WTC11 (cell line): ENCODE data around the gene GTSE1. TPM values are rescaled to one million over a fixed set of nuclear protein-coding genes. Genes with fewer than 3 reads are reported as not detected.

Source experiments
- CREB1 ChIP-seq: sonication (generic); formaldehyde crosslinking; IDR thresholded peaks from 2 replicates; pipeline ENCODE4 v1.8.0; 2023; ENCODE audit warnings: mild to moderate bottlenecking, missing genetic modification reagents
- CREM ChIP-seq: sonication (generic); formaldehyde crosslinking; IDR thresholded peaks from 2 replicates; pipeline ENCODE4 v1.8.1; 2022; ENCODE audit warnings: mild to moderate bottlenecking, missing genetic modification reagents, moderate library complexity
- ESRRA ChIP-seq: sonication (generic); formaldehyde crosslinking; IDR thresholded peaks from 2 replicates; pipeline ENCODE4 v1.8.1; 2022; ENCODE audit warnings: mild to moderate bottlenecking, missing genetic modification reagents, borderline replicate concordance
- ETV6 ChIP-seq: sonication (generic); formaldehyde crosslinking; IDR thresholded peaks from 2 replicates; pipeline ENCODE4 v1.8.1; 2022; ENCODE audit warnings: mild to moderate bottlenecking, missing genetic modification reagents
- FOXJ3 ChIP-seq: sonication (generic); formaldehyde crosslinking; IDR thresholded peaks from 2 replicates; pipeline ENCODE4 v1.9.0; 2021; ENCODE audit warnings: missing genetic modification reagents, mild to moderate bottlenecking, borderline replicate concordance
- GTF2I ChIP-seq: fragments of 250-450 bp; sonication (Bioruptor Pico); conservative IDR thresholded peaks from 2 replicates; pipeline ENCODE4 v1.4.0; 2021; ENCODE audit warnings: mild to moderate bottlenecking
- MXD4 ChIP-seq: fragments of 250-450 bp; sonication (Bioruptor Pico); IDR thresholded peaks from 2 replicates; pipeline ENCODE4 v1.8.0; 2021; ENCODE audit warnings: mild to moderate bottlenecking, moderate library complexity, borderline replicate concordance
- NFE2L1 ChIP-seq: sonication (generic); formaldehyde crosslinking; IDR thresholded peaks from 2 replicates; pipeline ENCODE4 v1.8.1; 2023; ENCODE audit warnings: missing genetic modification reagents
- NFYB ChIP-seq: sonication (generic); formaldehyde crosslinking; conservative IDR thresholded peaks from 2 replicates; pipeline ENCODE4 v1.8.0; 2022; ENCODE audit warnings: low read depth, missing genetic modification reagents
- NR2C2 ChIP-seq: sonication (generic); formaldehyde crosslinking; IDR thresholded peaks from 2 replicates; pipeline ENCODE4 v1.8.0; 2022; ENCODE audit warnings: mild to moderate bottlenecking, missing genetic modification reagents
- NR3C1 ChIP-seq: sonication (generic); formaldehyde crosslinking; conservative IDR thresholded peaks from 2 replicates; pipeline ENCODE4 v1.8.1; 2023; ENCODE audit warnings: low read depth, mild to moderate bottlenecking, missing genetic modification reagents
- OVOL2 ChIP-seq: fragments of 250-450 bp; sonication (Bioruptor Pico); IDR thresholded peaks from 2 replicates; pipeline ENCODE4 v1.9.0; 2021; ENCODE audit warnings: mild to moderate bottlenecking, borderline replicate concordance
- RELA ChIP-seq: sonication (generic); formaldehyde crosslinking; IDR thresholded peaks from 2 replicates; pipeline ENCODE4 v1.8.1; 2022; ENCODE audit warnings: missing genetic modification reagents, mild to moderate bottlenecking, borderline replicate concordance
- RORB ChIP-seq: fragments of 250-450 bp; sonication (Bioruptor Pico); IDR thresholded peaks from 2 replicates; pipeline ENCODE4 v1.9.0; 2021; ENCODE audit warnings: mild to moderate bottlenecking
- TCF7 ChIP-seq: sonication (generic); formaldehyde crosslinking; IDR thresholded peaks from 2 replicates; pipeline ENCODE4 v1.8.0; 2022; ENCODE audit warnings: mild to moderate bottlenecking, low read depth, missing genetic modification reagents, moderate library complexity
- TP53 ChIP-seq: sonication (generic); formaldehyde crosslinking; IDR thresholded peaks from 2 replicates; pipeline ENCODE4 v1.8.1; 2023; ENCODE audit warnings: mild to moderate bottlenecking, missing genetic modification reagents
- ZNF121 ChIP-seq: sonication (generic); formaldehyde crosslinking; IDR thresholded peaks from 2 replicates; pipeline ENCODE4 v1.8.0; 2023; ENCODE audit warnings: missing genetic modification reagents
- ZNF219 ChIP-seq: sonication (generic); formaldehyde crosslinking; IDR thresholded peaks from 2 replicates; pipeline ENCODE4 v1.8.0; 2023; ENCODE audit warnings: missing genetic modification reagents, mild to moderate bottlenecking, borderline replicate concordance
- ZNF263 ChIP-seq: sonication (generic); formaldehyde crosslinking; IDR thresholded peaks from 2 replicates; pipeline ENCODE4 v1.8.1; 2022; ENCODE audit warnings: low read depth, mild to moderate bottlenecking, moderate library complexity, missing genetic modification reagents
- ZNF396 ChIP-seq: fragments of 250-450 bp; sonication (Bioruptor Pico); IDR thresholded peaks from 2 replicates; pipeline ENCODE4 v1.8.0; 2021; ENCODE audit warnings: mild to moderate bottlenecking, moderate library complexity, borderline replicate concordance
- total RNA-seq: library from RNA; stranded (reverse); gene quantifications from 3 replicates; pipeline ENCODE4 v1.2.3, GENCODE V29; 2021
- TF ChIP-seq, protein P1 (sequence below): sonication (generic); formaldehyde crosslinking; IDR thresholded peaks from 2 replicates; pipeline ENCODE4 v1.8.0; 2022; ENCODE audit warnings: mild to moderate bottlenecking, missing genetic modification reagents
- TF ChIP-seq, protein P2 (sequence below): sonication (generic); formaldehyde crosslinking; conservative IDR thresholded peaks from 2 replicates; pipeline ENCODE4 v1.8.1; 2022; ENCODE audit warnings: mild to moderate bottlenecking, missing genetic modification reagents
- TF ChIP-seq, protein P3 (sequence below): sonication (generic); formaldehyde crosslinking; IDR thresholded peaks from 2 replicates; pipeline ENCODE4 v1.8.0; 2023; ENCODE audit warnings: mild to moderate bottlenecking, missing genetic modification reagents
- TF ChIP-seq, protein P4 (sequence below): sonication (generic); formaldehyde crosslinking; IDR thresholded peaks from 2 replicates; pipeline ENCODE4 v1.8.1; 2022; ENCODE audit warnings: low read depth, mild to moderate bottlenecking, moderate library complexity, missing genetic modification reagents, borderline replicate concordance
- TF ChIP-seq, protein P5 (sequence below): fragments of 250-450 bp; sonication (Bioruptor Pico); IDR thresholded peaks from 2 replicates; pipeline ENCODE4 v1.9.0; 2021; ENCODE audit warnings: mild to moderate bottlenecking, borderline replicate concordance
- TF ChIP-seq, protein P6 (sequence below): sonication (generic); formaldehyde crosslinking; IDR thresholded peaks from 2 replicates; pipeline ENCODE4 v1.8.1; 2023; ENCODE audit warnings: mild to moderate bottlenecking, missing genetic modification reagents, moderate library complexity

Gene GTSE1
- total RNA-seq, 1 experiment from 2014 or later, result 56.1 TPM

DNA sequence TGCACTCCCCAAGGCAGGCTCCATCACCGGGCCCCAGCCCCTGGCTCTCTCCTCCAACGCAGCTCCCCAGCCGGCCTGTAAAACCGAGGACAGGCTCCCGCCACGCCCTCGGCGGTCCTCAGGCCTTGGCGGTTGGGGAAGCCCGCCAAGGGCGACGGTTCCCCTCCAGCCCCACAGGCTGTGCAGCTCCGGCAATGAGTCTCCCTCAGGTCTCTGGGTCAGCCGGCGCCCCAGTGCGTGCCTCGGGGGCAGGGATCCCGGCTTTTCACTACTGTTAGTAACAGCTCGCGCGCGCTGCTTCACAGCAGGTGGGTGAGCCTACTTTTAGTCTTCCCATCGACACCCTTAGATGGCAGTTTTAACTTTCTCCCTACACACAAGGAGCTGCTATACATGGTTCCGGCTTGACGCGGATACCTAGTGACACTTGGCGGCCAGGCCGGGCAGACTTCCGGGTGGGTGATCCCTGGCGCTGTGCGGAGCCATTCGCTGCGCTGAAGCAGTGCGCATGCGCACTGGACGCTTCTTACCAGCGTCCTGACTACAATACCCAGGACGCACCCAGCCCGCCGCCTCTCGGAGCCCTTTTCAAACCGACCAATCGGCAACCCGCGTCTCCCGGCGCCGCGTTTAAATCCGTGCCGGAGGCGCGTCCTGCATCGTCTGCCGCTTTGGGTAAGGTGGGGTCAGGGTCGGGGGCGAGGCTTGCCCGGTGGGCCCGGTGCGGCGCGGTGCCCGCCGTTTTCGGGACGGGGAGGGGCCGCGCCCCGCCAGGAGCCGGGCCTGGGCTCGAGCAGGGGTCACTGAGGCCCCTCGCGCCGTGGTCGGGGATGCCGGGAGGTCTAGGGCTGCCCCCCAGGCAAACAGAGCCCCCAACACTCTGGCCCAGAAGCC, at the start of gene GTSE1 (continued):
- TF ChIP-seq, protein P1, sequence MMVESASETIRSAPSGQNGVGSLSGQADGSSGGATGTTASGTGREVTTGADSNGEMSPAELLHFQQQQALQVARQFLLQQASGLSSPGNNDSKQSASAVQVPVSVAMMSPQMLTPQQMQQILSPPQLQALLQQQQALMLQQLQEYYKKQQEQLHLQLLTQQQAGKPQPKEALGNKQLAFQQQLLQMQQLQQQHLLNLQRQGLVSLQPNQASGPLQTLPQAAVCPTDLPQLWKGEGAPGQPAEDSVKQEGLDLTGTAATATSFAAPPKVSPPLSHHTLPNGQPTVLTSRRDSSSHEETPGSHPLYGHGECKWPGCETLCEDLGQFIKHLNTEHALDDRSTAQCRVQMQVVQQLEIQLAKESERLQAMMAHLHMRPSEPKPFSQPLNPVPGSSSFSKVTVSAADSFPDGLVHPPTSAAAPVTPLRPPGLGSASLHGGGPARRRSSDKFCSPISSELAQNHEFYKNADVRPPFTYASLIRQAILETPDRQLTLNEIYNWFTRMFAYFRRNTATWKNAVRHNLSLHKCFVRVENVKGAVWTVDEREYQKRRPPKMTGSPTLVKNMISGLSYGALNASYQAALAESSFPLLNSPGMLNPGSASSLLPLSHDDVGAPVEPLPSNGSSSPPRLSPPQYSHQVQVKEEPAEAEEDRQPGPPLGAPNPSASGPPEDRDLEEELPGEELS, result peak; percentile 57; the same call in 1 of the 2 replicates
- TF ChIP-seq NFE2L1 (CRISPR knock-in tag) (peak; percentile 51; the same call in 1 of the 2 replicates), OVOL2 (CRISPR knock-in tag) (no peak), TCF7 (CRISPR knock-in tag) (no peak), GTF2I (CRISPR knock-in tag) (no peak), ESRRA (no peak), ZNF263 (no peak), CREM (CRISPR knock-in tag) (peak; percentile 27), ZNF396 (no peak), NR2C2 (CRISPR knock-in tag) (no peak), ETV6 (CRISPR knock-in tag) (peak; percentile 47; the same call in 1 of the 2 replicates), CREB1 (CRISPR knock-in tag) (no peak), ZNF219 (CRISPR knock-in tag) (no peak), FOXJ3 (CRISPR knock-in tag) (no peak), RELA (CRISPR knock-in tag) (no peak), ZNF121 (CRISPR knock-in tag) (no peak), NR3C1 (CRISPR knock-in tag) (no peak), MXD4 (CRISPR knock-in tag) (no peak), TP53 (no peak), RORB (CRISPR knock-in tag) (no peak), NFYB (CRISPR knock-in tag) (peak; percentile 78)
- TF ChIP-seq, protein P2, sequence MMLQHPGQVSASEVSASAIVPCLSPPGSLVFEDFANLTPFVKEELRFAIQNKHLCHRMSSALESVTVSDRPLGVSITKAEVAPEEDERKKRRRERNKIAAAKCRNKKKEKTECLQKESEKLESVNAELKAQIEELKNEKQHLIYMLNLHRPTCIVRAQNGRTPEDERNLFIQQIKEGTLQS (CRISPR knock-in tag), result no peak
- TF ChIP-seq, protein P3, sequence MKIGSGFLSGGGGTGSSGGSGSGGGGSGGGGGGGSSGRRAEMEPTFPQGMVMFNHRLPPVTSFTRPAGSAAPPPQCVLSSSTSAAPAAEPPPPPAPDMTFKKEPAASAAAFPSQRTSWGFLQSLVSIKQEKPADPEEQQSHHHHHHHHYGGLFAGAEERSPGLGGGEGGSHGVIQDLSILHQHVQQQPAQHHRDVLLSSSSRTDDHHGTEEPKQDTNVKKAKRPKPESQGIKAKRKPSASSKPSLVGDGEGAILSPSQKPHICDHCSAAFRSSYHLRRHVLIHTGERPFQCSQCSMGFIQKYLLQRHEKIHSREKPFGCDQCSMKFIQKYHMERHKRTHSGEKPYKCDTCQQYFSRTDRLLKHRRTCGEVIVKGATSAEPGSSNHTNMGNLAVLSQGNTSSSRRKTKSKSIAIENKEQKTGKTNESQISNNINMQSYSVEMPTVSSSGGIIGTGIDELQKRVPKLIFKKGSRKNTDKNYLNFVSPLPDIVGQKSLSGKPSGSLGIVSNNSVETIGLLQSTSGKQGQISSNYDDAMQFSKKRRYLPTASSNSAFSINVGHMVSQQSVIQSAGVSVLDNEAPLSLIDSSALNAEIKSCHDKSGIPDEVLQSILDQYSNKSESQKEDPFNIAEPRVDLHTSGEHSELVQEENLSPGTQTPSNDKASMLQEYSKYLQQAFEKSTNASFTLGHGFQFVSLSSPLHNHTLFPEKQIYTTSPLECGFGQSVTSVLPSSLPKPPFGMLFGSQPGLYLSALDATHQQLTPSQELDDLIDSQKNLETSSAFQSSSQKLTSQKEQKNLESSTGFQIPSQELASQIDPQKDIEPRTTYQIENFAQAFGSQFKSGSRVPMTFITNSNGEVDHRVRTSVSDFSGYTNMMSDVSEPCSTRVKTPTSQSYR, result no peak
- TF ChIP-seq, protein P4, sequence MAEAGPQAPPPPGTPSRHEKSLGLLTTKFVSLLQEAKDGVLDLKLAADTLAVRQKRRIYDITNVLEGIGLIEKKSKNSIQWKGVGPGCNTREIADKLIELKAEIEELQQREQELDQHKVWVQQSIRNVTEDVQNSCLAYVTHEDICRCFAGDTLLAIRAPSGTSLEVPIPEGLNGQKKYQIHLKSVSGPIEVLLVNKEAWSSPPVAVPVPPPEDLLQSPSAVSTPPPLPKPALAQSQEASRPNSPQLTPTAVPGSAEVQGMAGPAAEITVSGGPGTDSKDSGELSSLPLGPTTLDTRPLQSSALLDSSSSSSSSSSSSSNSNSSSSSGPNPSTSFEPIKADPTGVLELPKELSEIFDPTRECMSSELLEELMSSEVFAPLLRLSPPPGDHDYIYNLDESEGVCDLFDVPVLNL, result peak; percentile 99
- TF ChIP-seq, protein P5, sequence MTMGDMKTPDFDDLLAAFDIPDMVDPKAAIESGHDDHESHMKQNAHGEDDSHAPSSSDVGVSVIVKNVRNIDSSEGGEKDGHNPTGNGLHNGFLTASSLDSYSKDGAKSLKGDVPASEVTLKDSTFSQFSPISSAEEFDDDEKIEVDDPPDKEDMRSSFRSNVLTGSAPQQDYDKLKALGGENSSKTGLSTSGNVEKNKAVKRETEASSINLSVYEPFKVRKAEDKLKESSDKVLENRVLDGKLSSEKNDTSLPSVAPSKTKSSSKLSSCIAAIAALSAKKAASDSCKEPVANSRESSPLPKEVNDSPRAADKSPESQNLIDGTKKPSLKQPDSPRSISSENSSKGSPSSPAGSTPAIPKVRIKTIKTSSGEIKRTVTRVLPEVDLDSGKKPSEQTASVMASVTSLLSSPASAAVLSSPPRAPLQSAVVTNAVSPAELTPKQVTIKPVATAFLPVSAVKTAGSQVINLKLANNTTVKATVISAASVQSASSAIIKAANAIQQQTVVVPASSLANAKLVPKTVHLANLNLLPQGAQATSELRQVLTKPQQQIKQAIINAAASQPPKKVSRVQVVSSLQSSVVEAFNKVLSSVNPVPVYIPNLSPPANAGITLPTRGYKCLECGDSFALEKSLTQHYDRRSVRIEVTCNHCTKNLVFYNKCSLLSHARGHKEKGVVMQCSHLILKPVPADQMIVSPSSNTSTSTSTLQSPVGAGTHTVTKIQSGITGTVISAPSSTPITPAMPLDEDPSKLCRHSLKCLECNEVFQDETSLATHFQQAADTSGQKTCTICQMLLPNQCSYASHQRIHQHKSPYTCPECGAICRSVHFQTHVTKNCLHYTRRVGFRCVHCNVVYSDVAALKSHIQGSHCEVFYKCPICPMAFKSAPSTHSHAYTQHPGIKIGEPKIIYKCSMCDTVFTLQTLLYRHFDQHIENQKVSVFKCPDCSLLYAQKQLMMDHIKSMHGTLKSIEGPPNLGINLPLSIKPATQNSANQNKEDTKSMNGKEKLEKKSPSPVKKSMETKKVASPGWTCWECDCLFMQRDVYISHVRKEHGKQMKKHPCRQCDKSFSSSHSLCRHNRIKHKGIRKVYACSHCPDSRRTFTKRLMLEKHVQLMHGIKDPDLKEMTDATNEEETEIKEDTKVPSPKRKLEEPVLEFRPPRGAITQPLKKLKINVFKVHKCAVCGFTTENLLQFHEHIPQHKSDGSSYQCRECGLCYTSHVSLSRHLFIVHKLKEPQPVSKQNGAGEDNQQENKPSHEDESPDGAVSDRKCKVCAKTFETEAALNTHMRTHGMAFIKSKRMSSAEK (CRISPR knock-in tag), result no peak
- TF ChIP-seq, protein P6, sequence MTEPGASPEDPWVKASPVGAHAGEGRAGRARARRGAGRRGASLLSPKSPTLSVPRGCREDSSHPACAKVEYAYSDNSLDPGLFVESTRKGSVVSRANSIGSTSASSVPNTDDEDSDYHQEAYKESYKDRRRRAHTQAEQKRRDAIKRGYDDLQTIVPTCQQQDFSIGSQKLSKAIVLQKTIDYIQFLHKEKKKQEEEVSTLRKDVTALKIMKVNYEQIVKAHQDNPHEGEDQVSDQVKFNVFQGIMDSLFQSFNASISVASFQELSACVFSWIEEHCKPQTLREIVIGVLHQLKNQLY (CRISPR knock-in tag), result no peak
